22Rv1 (cell line): ENCODE measurements around the gene ACVR1B.
A peak's percentile ranks its signal among the peaks of the same experiment; 100 is the strongest.

Source experiments
- H3K27ac ChIP-seq: fragments of 450-650 bp; 2 replicates; pipeline ENCODE4 v1.5.1; 2017
- ZFX ChIP-seq: fragments of 450-650 bp; IDR thresholded peaks from 2 replicates; pipeline ENCODE4 v1.6.1; 2017; ENCODE audit warnings: antibody characterized with exemption, borderline replicate concordance
- TF ChIP-seq, protein P1 (sequence below): fragments of 450-650 bp; IDR thresholded peaks from 2 replicates; pipeline ENCODE4 v1.5.1; 2017; ENCODE audit warnings: mild to moderate bottlenecking

Gene ACVR1B

DNA sequence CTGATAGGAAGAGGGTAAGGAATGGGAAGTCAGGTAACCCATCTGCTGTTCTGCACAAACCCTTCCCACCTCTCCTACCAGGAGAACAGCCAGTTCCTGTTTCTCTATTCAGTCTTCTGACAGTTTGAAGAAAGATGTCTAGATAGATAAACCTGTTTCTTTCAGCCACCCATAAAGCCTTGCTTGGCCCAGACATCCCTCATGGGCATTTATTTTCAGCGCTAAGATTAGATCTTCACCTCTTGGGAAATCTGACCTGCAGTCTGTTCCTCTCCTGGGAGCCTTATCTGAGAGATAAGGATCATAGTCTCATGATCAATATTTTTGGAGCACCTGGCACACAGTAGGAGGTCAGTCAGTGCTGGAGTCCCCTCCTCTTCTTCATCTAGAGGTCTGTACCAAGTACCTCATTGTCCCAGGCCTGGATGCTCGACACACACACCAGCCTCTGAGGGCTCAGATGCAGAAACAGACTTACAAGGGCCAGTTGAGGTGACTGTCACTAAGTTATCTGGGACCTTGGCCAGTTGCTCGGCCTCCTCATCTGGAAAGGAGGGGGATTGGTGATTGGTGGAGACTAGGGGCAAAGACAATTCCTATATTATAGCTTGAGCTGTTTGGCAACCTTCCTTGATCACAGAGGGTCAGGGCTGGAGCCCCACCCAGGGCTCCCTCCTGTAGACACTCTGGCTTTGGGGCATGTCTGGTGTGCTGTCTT is 26.0 kb upstream of the ACVR1B start:
- no peak overlapping the region for H3K27ac ChIP-seq

GRCh38 chr12:51926064-51926632 is 25.4 kb upstream of the ACVR1B start:
- TF ChIP-seq ZFX = no peak
- TF ChIP-seq, protein P1, sequence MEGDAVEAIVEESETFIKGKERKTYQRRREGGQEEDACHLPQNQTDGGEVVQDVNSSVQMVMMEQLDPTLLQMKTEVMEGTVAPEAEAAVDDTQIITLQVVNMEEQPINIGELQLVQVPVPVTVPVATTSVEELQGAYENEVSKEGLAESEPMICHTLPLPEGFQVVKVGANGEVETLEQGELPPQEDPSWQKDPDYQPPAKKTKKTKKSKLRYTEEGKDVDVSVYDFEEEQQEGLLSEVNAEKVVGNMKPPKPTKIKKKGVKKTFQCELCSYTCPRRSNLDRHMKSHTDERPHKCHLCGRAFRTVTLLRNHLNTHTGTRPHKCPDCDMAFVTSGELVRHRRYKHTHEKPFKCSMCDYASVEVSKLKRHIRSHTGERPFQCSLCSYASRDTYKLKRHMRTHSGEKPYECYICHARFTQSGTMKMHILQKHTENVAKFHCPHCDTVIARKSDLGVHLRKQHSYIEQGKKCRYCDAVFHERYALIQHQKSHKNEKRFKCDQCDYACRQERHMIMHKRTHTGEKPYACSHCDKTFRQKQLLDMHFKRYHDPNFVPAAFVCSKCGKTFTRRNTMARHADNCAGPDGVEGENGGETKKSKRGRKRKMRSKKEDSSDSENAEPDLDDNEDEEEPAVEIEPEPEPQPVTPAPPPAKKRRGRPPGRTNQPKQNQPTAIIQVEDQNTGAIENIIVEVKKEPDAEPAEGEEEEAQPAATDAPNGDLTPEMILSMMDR = no peak
- H3K27ac ChIP-seq = no peak overlapping the region

More for the DNA sequence above, 26.0 kb upstream of the ACVR1B start:
- TF ChIP-seq, protein P1 = no peak
- no peak for TF ChIP-seq ZFX

- no peak overlapping the region for H3K27ac ChIP-seq
- no peak for TF ChIP-seq ZFX
- TF ChIP-seq, protein P1 = peak; percentile 79
These were observed 24.8 kb upstream of the ACVR1B start for GRCh38 chr12:51926718-51927117.

DNA sequence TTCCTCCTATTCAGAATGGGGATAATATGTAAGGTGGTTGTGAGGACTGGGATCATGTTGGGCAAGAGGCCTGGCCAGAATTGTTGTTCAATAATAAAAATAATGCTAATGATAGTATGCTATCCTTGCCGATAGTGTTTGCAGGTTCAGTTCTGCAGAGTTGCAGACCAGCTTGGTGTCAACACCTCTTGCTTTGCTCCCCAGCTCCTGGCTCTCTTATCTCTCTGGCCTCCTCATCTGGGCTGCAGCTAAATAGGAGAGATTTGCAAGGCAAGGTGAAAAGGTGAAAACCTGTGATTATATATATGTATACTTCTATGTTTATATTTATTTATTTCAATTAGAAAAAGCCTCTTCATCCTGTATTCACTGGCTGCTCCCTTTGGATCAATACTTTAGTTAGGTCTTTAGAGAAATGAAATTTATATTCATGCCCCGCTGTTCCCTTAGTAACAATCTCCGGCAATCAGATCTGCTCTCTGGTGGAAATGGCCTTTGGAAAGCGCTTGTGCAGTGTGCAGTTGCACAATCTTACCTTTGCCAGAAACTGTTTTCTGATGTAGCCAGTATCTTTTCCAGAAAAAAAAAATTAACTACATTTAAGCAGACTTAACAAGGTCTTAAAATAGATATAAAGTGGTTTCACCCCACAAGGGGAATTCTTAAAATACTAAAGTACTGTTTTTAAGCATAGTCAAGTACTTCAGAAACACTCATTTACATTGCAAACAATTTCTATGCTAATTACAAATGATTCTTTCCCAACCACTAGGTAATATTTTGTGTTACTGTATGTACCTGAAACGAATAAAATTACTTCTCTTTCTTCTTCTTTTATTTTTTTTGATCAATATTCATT is 19.1 kb upstream of the ACVR1B start:
- H3K27ac ChIP-seq = no peak overlapping the region
- TF ChIP-seq, protein P1 = no peak

- TF ChIP-seq, protein P1 = no peak
- TF ChIP-seq ZFX = no peak
- H3K27ac ChIP-seq = no peak overlapping the region
These were observed 17.4 kb upstream of the ACVR1B start for GRCh38 chr12:51934080-51934479.

DNA sequence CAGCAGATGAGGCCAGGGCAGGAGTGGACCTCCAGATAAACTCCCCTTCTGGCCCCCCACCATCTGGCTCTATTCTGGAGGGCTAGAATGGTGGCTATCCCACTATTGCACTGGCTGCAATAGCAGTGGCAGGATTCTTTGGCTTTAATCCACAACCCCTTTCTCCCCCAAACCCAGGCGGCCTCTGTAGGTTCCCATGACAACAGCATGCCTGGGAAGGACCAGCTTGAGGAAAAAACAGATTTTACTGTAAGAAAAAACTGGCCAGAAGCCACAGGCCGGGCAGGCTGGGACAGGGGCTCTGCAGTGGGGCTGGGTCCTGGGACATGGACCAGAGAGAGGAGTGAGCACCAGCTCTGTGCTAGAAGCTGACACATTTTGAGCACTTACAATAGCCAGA is 13.6 kb upstream of the ACVR1B start:
- no peak for TF ChIP-seq ZFX
- TF ChIP-seq, protein P1 = no peak
- H3K27ac ChIP-seq = no peak overlapping the region

- H3K27ac ChIP-seq = no peak overlapping the region
- TF ChIP-seq ZFX = no peak
- TF ChIP-seq, protein P1 = no peak
These were observed 12.8 kb upstream of the ACVR1B start for GRCh38 chr12:51938726-51939125.
